Measurements from ENCODE around the gene POLR1C. TPM values are rescaled to one million over a fixed set of nuclear protein-coding genes. Genes with fewer than 3 reads are reported as not detected.

The POLR1C gene, protein sequence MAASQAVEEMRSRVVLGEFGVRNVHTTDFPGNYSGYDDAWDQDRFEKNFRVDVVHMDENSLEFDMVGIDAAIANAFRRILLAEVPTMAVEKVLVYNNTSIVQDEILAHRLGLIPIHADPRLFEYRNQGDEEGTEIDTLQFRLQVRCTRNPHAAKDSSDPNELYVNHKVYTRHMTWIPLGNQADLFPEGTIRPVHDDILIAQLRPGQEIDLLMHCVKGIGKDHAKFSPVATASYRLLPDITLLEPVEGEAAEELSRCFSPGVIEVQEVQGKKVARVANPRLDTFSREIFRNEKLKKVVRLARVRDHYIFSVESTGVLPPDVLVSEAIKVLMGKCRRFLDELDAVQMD
- total RNA-seq (2021; ENCODE audit: unreplicated experiment) (84.6 TPM), Bru-seq, nascent RNA (percentile 64 among the genes with signal in this experiment), BruChase-seq, experiment 1, labeled RNA remaining after a 6-hour chase (percentile 63 among the genes with signal in this experiment), BruChase-seq, experiment 2, labeled RNA remaining after a 2-hour chase (percentile 72 among the genes with signal in this experiment)
- 66.5 and 85.7 TPM in 2 replicates for polyA plus RNA-seq (2012)
- long read RNA-seq, transcript POLR1C-203 (9 exons, 1,355 nt) = major isoform, 22 of 50 reads
- long read RNA-seq, partial matches to known transcripts = 15 of 50 reads
- long read RNA-seq, other reads (novel, unspliced or antisense) = 13 of 50 reads

DNA sequence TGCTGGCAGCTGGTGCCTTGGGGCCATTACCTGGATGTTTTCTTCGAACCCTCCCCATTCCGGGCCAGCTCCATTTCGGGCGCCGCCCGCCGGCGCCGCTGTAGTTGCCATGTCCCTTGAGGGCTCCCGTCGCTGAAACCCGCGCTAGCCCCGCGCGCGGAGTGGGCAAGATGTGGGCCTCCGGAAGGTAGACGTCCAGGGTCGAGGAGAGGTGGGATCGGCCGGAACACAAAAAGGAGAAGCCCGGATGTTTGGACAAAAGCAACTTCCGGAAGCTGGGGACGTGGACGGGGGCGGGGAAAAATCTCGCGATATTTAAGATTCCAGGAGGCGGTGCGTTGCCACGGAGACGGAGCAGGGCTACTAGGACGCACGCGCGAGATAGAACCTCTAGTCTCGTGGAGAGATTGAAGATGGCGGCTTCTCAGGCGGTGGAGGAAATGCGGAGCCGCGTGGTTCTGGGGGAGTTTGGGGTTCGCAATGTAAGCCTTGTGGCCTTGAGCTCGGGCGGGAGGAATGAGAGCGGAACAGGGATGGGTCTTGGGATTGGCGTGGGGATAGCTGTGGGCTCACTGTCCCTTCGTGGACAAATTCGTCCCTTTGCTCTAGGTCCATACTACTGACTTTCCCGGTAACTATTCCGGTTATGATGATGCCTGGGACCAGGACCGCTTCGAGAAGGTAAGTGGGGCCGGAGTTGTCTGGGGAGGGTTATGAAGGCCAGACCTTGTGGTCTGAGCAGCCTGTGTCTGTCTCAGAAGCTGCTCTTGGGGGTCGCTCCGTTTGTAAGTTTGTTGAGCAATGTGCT lies at the start of gene POLR1C, which contains the start of gene YIPF3:
Gene POLR1C (plus strand): TSS at position 393 of the 808 bp plus-strand sequence. CDS start 21 bp downstream, at position 414.
Gene YIPF3 (minus strand): TSS at position 230 of the 808 bp plus-strand sequence. CDS start 119 bp downstream, at position 111.
- Histone ChIP-seq H3K4me3 (replicated peaks in 1 of 2; ENCODE audit: low read depth in 1 of 2, low read length in 2 of 2) (peak within 1 kb of the TSS; percentile 92 to 100), H3K79me2 (ENCODE audit: insufficient read depth, low read length) (peaks cover 63% of the 10 kb centered on the region), H3K9me3 (ENCODE audit: control insufficient read depth in 1 of 2, insufficient read depth in 1 of 2, low read depth in 1 of 2, low read length in 2 of 2) (no peaks in the 10 kb centered on the region), H4K20me1 (ENCODE audit: insufficient read depth) (0 out of 2 replicates have a peak, but pooled peaks cover 3% of the 10 kb centered on the region), H3K27ac (ENCODE audit: low read depth, low read length) (peak within 1 kb of the TSS; percentile 61), H2AFZ (ENCODE audit: low read depth, low read length, poor library complexity, severe bottlenecking) (no peak within 1 kb of the TSS), H3K36me3 (ENCODE audit: control insufficient read depth in 1 of 2, insufficient read depth in 2 of 2, low read length in 2 of 2) (peaks cover 39 to 51% of the 10 kb centered on the region in 2 experiments), H3K27me3 (ENCODE audit: insufficient read depth, low read length) (no peaks in the 10 kb centered on the region), H3K4me1 (ENCODE audit: control insufficient read depth in 1 of 2, insufficient read depth in 2 of 2, low read length in 2 of 2) (peaks cover 14 to 21% of the 10 kb centered on the region in 2 experiments; a peak in 3 of 4 replicates), H3K4me2 (ENCODE audit: low read length) (peak within 1 kb of the TSS; percentile 92), H3K9ac (ENCODE audit: low read length) (peak within 1 kb of the TSS; percentile 98), H3K9me2 (ENCODE audit: insufficient read depth) (no peaks in the 10 kb centered on the region)
- TSS peak; percentile 68 for BruUV-seq (replicated peaks)
- ChIA-PET POLR2A (interaction anchor here (0.9 to 1.5 kb wide), 3 partner anchors 9 to 113 kb away, joined by 3 read pairs; partner anchors contain the start of gene GTPBP2), CTCF (interaction anchor here (2.7 kb wide), 1 partner anchor 10 kb away, joined by 12 read pairs; no protein-coding TSS in a partner anchor), RAD21 (ENCODE audit: low non-redundant PET in 1 of 2, low total read pairs in 2 of 2, uncharacterized antibody in 2 of 2, unreplicated experiment in 2 of 2) (no interaction called here)
- ATAC-seq (peak; percentile 89), DNase-seq (ENCODE audit: low read depth, low spot score) (peak; percentile 98)
- intact Hi-C loops (cut with micrococcal nuclease) = loop anchor here (5.0 kb wide), 1 partner anchor 345 kb away; the partner anchor contains the start of gene SRF
- peak; percentile 65 for TF ChIP-seq TCF7L2 (IDR thresholded peaks at IDR 0.05; ENCODE audit: borderline replicate concordance, extremely low read depth, insufficient read depth, insufficient read length)
- peak; percentile 99 for TF ChIP-seq POLR2AphosphoS5 (IDR thresholded peaks at IDR 0.05; ENCODE audit: low read depth, low read length)
- no peak for TF ChIP-seq FOSL1 (IDR thresholded peaks at IDR 0.05; ENCODE audit: low read depth)
- TF ChIP-seq, protein P1, sequence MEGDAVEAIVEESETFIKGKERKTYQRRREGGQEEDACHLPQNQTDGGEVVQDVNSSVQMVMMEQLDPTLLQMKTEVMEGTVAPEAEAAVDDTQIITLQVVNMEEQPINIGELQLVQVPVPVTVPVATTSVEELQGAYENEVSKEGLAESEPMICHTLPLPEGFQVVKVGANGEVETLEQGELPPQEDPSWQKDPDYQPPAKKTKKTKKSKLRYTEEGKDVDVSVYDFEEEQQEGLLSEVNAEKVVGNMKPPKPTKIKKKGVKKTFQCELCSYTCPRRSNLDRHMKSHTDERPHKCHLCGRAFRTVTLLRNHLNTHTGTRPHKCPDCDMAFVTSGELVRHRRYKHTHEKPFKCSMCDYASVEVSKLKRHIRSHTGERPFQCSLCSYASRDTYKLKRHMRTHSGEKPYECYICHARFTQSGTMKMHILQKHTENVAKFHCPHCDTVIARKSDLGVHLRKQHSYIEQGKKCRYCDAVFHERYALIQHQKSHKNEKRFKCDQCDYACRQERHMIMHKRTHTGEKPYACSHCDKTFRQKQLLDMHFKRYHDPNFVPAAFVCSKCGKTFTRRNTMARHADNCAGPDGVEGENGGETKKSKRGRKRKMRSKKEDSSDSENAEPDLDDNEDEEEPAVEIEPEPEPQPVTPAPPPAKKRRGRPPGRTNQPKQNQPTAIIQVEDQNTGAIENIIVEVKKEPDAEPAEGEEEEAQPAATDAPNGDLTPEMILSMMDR (IDR thresholded peaks at IDR 0.05 in 2 of 3, conservative IDR thresholded peaks at IDR 0.05 in 1 of 3; ENCODE audit: borderline replicate concordance in 1 of 3, insufficient read depth in 1 of 3, low read depth in 2 of 3, low read length in 2 of 3) = no peak
- TF ChIP-seq EGR1 (IDR thresholded peaks at IDR 0.05; ENCODE audit: low read depth) = peak; percentile 97
- TF ChIP-seq, protein P2, sequence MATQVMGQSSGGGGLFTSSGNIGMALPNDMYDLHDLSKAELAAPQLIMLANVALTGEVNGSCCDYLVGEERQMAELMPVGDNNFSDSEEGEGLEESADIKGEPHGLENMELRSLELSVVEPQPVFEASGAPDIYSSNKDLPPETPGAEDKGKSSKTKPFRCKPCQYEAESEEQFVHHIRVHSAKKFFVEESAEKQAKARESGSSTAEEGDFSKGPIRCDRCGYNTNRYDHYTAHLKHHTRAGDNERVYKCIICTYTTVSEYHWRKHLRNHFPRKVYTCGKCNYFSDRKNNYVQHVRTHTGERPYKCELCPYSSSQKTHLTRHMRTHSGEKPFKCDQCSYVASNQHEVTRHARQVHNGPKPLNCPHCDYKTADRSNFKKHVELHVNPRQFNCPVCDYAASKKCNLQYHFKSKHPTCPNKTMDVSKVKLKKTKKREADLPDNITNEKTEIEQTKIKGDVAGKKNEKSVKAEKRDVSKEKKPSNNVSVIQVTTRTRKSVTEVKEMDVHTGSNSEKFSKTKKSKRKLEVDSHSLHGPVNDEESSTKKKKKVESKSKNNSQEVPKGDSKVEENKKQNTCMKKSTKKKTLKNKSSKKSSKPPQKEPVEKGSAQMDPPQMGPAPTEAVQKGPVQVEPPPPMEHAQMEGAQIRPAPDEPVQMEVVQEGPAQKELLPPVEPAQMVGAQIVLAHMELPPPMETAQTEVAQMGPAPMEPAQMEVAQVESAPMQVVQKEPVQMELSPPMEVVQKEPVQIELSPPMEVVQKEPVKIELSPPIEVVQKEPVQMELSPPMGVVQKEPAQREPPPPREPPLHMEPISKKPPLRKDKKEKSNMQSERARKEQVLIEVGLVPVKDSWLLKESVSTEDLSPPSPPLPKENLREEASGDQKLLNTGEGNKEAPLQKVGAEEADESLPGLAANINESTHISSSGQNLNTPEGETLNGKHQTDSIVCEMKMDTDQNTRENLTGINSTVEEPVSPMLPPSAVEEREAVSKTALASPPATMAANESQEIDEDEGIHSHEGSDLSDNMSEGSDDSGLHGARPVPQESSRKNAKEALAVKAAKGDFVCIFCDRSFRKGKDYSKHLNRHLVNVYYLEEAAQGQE (IDR thresholded peaks at IDR 0.05; ENCODE audit: low read depth) = no peak
- TF ChIP-seq, protein P3, sequence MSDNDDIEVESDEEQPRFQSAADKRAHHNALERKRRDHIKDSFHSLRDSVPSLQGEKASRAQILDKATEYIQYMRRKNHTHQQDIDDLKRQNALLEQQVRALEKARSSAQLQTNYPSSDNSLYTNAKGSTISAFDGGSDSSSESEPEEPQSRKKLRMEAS (IDR thresholded peaks at IDR 0.05) = peak; percentile 98
- peak; percentile 47; the same call in 1 of the 2 replicates for TF ChIP-seq SP1 (IDR thresholded peaks at IDR 0.05; ENCODE audit: low read depth)
- no peak; the same call in 1 of the 2 replicates for TF ChIP-seq ELF1 (IDR thresholded peaks at IDR 0.05; ENCODE audit: borderline replicate concordance, low read depth)
- no peak for TF ChIP-seq ZNF274 (IDR thresholded peaks at IDR 0.05; ENCODE audit: low read depth, low read length)
- TF ChIP-seq, protein P4, sequence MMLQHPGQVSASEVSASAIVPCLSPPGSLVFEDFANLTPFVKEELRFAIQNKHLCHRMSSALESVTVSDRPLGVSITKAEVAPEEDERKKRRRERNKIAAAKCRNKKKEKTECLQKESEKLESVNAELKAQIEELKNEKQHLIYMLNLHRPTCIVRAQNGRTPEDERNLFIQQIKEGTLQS (IDR thresholded peaks at IDR 0.05) = no peak
- no peak for TF ChIP-seq CEBPB (IDR thresholded peaks at IDR 0.05; ENCODE audit: low read depth)
- TF ChIP-seq ZFX (IDR thresholded peaks at IDR 0.05) = peak; percentile 64
- peak; percentile 92 for TF ChIP-seq POLR2A (IDR thresholded peaks at IDR 0.05; ENCODE audit: borderline replicate concordance, extremely low read depth, insufficient read depth, insufficient read length)
- TF ChIP-seq YY1 (IDR thresholded peaks at IDR 0.05; ENCODE audit: extremely low read depth, insufficient replicate concordance, low read depth, low read length) = peak; percentile 96
- TF ChIP-seq JUND (IDR thresholded peaks at IDR 0.05) = no peak
- TF ChIP-seq CBX3 (IDR thresholded peaks at IDR 0.05; ENCODE audit: low read depth) = no peak
- TF ChIP-seq RAD21 (IDR thresholded peaks at IDR 0.05; ENCODE audit: low read depth) = no peak

All from HCT116 (cell line).